WERI-Rb-1 (cell line): Measurements from ENCODE around the gene RRP1B.

Experiments used
- DNase-seq: peaks from one replicate; pipeline ENCODE4 v3.0.0-alpha.2; 2020
- H3K27ac ChIP-seq: fragments of 250-450 bp; sonication (Bioruptor Pico); 2 replicates; pipeline ENCODE4 v1.5.1; 2020; ENCODE audit warnings: mild to moderate bottlenecking, moderate library complexity
- H3K27me3 ChIP-seq: fragments of 250-450 bp; sonication (Bioruptor Pico); 2 replicates; pipeline ENCODE4 v1.5.1; 2021; ENCODE audit warnings: mild to moderate bottlenecking, low read depth, moderate library complexity; ENCODE audit not compliant: insufficient read depth, severe bottlenecking
- H3K36me3 ChIP-seq: fragments of 250-450 bp; sonication (Bioruptor Pico); 2 replicates; pipeline ENCODE4 v1.5.1; 2020; ENCODE audit warnings: mild to moderate bottlenecking, moderate library complexity
- H3K4me3 ChIP-seq: 2 replicates; pipeline ENCODE4 v1.5.1; 2011; ENCODE audit warnings: low read depth, mild to moderate bottlenecking, control low read depth, low read length
- H3K9me3 ChIP-seq: fragments of 250-450 bp; sonication (Bioruptor Pico); 2 replicates; pipeline ENCODE4 v1.5.1; 2021; ENCODE audit warnings: mild to moderate bottlenecking, moderate library complexity; ENCODE audit not compliant: severe bottlenecking
- CTCF ChIP-seq: IDR thresholded peaks from 2 replicates; pipeline ENCODE4 v1.5.1; 2011; ENCODE audit warnings: low read depth, mild to moderate bottlenecking, control low read depth, inconsistent platforms, low read length

The RRP1B gene

GRCh38 chr21:43701936-43702784, 42.8 kb downstream of the RRP1B start:
- no peak for TF ChIP-seq CTCF
- Histone ChIP-seq H3K36me3 (peaks cover under 1% of the 10 kb centered on the region; the same call in 1 of the 2 replicates), H3K4me3 (peak overlapping the region; percentile 42), H3K27ac (no peak overlapping the region), H3K9me3 (no peaks in the 10 kb centered on the region), H3K27me3 (no peaks in the 10 kb centered on the region)
- DNase-seq: no peak

DNA sequence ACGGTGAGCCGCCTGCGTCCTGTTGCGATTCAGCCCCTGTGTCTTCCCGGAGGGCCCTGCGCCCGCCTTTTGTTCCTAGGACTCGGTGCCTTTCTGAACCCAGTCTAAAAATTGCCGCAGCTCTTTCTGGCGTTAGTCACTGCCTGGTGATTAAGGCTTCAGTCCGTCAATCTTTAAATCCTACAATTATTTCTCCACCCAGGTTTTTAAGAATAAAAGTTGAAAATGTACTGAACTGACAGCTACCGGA, 43.4 kb downstream of the RRP1B start:
- Histone ChIP-seq H3K36me3 (no peaks in the 10 kb centered on the region), H3K4me3 (peak overlapping the region; percentile 42), H3K9me3 (no peaks in the 10 kb centered on the region), H3K27me3 (no peaks in the 10 kb centered on the region), H3K27ac (no peak overlapping the region)
- DNase-seq: no peak
- no peak for TF ChIP-seq CTCF

- peak overlapping the region; percentile 42 for H3K4me3 ChIP-seq
- no peaks in the 10 kb centered on the region for H3K9me3 ChIP-seq
- H3K27ac ChIP-seq: no peak overlapping the region
- no peaks in the 10 kb centered on the region for H3K27me3 ChIP-seq
- TF ChIP-seq CTCF: 0 out of 2 replicates have a peak, but pooled peaks have one; percentile 12
- H3K36me3 ChIP-seq: no peaks in the 10 kb centered on the region
- DNase-seq: peak; percentile 65
Observed at GRCh38 chr21:43703035-43703880, 43.9 kb downstream of the RRP1B start.

GRCh38 chr21:43707462-43707861, 48.1 kb downstream of the RRP1B start:
- Histone ChIP-seq H3K4me3 (no peak overlapping the region), H3K9me3 (peaks cover 2% of the 10 kb centered on the region), H3K27ac (no peak overlapping the region), H3K36me3 (no peaks in the 10 kb centered on the region), H3K27me3 (no peaks in the 10 kb centered on the region)
- no peak for DNase-seq
- TF ChIP-seq CTCF: no peak

GRCh38 chr21:43708745-43709381, 49.5 kb downstream of the RRP1B start:
- no peaks in the 10 kb centered on the region for H3K27me3 ChIP-seq
- H3K9me3 ChIP-seq: peaks cover 5% of the 10 kb centered on the region
- DNase-seq: no peak
- H3K4me3 ChIP-seq: no peak overlapping the region
- H3K27ac ChIP-seq: no peak overlapping the region
- TF ChIP-seq CTCF: no peak
- no peaks in the 10 kb centered on the region for H3K36me3 ChIP-seq
